NCI-H1092 (cell line): ENCODE results near the gene CTBP2.

Experiments
- DNase-seq: peaks from one replicate; lab custom pipeline; 2025; lab: John Stamatoyannopoulos, UW

Gene CTBP2

GRCh38 chr10:124977161-124977560 lies 183.2 kb downstream of the CTBP2 start:
- no peak for DNase-seq

- DNase-seq: no peak
Observed at GRCh38 chr10:124975977-124976514, 184.3 kb downstream of the CTBP2 start.

DNA sequence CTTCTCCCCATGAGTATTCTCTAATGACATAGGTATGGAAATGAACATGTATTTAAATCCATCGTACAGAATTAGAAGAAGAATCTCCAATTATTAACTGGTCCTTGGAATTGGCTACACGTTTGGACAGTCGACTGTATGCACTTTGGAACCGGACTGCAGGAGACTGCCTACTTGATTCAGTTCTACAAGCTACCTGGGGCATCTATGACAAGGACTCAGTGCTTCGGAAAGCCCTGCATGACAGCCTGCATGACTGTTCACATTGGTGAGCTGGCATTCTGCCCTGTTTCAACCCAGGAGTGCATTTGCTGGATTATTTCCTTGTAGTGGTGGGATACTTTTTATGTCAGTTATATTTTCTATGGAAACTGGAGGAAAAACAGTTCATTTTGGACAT lies 186.2 kb downstream of the CTBP2 start:
- DNase-seq: no peak

DNA sequence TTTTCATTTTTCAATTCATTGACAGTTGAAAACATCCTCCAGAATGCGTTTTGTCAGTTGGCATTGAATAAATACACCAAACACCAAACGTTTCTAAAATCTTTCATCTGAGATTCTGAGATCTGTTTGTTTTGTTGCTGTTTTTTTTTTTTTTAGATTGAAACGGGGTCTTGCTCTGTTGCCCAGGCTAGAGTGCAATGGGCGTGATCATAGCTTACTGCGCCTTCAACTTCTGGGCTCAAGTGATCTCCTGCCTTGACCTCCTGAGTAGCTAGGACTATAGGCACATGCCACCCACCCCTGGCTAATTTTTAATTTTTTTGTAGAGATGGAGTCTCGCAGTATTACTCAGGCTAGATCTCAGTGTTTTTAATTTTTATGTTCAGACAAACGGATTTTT lies 187.7 kb downstream of the CTBP2 start:
- DNase-seq: no peak

GRCh38 chr10:124971276-124971675 lies 189.1 kb downstream of the CTBP2 start:
- DNase-seq: no peak

DNA sequence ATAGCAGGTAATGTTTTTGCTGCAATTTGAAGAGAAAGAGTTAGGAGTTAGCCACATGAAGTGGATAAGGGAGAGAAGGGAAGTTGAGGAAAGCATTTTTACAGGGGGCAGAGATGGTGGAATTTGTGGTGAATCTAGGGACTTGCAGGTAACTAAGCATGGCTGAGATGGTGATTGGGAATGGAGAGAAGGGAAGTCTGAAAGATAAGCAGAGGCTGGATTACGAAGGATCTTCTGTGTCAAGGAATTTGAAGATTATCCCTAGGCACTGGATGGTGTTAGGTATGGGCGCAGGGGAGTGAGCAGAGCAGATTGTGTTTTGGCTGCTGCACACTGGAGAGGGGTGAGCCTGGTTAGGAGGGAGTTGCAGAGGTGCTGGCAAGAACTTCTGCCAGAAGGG lies 193.1 kb downstream of the CTBP2 start:
- DNase-seq: no peak

GRCh38 chr10:124966008-124966407 lies 194.4 kb downstream of the CTBP2 start:
- no peak for DNase-seq

- no peak for DNase-seq
Observed at GRCh38 chr10:124963866-124964720, 196.3 kb downstream of the CTBP2 start.

DNA sequence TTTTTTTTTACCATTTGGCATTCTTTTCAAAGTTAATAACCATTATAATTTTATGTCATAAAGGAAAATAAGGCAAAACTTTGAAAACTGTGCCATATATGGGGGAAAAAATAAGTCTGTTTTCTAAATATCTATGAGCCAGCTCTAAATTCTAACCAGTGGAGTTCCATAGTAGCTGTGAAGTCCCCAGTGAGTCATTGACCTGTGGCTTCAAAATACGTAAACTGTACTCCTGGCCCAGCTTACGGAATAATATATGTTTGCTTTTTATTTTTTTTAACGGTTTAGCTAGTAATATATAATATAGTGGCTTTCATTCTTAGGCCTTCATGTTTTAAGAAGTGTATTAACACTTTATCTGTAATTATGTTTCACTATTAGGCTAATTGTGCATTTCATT lies 197.9 kb downstream of the CTBP2 start:
- no peak for DNase-seq

GRCh38 chr10:124961248-124961570 lies 199.2 kb downstream of the CTBP2 start:
- no peak for DNase-seq

DNA sequence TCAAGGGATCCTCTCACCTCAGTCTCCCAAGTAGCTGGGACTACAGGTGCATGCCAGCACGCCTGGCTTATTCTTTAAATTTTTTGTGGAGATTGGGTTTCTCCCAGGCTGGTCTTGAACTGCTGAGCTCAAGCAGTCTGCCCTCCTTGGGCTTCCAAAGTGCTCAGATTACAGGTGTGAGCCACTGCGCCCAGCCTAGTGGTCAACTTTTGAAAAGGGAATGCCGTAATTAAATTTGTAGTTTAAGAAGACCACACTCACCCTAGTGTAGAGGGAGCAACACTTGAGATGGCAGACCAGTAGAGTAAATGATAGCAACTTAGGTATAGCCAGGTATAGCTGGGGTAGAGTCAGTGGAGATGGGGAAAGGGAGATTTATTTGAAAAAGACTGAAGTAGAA lies 200.8 kb downstream of the CTBP2 start:
- no peak for DNase-seq

GRCh38 chr10:124957404-124957947 lies 202.9 kb downstream of the CTBP2 start:
- DNase-seq: no peak

DNA sequence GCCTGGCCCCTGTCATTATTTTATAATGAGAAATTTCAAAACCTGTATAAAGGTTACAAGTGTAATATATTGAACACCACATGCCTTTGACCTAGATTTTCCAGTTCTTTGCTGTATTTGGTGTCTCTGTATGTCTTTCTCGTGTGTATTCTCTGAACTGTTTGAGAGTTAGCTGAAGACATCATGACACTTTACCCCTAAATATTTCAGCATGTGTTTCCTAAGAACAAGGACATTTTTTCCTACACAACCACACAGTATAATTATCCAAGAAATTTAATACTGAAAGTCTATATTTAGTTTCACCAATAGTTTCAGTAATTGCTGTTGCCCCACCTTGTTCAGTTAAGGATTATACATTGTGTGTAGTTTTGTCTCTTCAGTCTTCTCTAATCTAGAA lies 203.6 kb downstream of the CTBP2 start:
- no peak for DNase-seq

- no peak for DNase-seq
Observed at GRCh38 chr10:124955868-124956267, 204.5 kb downstream of the CTBP2 start.

DNA sequence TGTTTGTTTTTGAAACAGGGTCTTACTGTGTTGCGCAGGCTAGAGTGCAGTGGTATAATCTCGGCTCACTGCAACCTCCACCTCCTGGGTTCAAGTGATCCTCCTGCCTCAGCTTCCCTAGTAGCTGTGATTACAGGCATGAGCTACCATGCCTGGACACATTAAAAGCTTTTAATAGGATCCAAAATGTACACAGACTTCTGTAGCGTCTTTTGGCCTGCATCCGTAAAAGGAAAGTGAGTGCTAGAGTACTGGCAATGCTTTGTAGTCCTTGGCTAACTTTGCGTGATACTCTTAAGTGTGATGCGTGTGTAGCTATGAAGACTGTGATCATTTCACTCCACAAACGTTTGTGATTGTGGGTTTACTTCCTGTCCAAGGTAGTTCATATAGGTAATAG lies 205.1 kb downstream of the CTBP2 start:
- no peak for DNase-seq

DNA sequence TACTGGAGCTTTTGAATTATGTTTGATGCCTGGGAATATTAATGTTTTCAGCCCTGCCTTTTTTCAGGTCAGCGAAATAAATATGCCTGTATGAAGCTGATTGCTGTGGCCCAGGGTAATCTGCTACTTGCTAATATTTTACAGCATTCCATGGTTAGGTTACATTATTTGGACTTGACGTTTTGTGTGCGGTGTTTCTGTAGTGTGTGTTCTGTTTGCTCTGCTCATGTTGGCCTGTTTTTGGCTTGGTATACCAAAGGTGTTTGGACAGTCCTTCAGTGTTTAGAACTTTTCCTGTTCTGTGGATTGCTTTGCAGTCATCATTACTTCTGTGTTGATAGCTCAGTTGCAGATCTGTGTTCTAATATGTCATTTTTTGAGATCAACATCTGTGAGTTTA lies 206.9 kb downstream of the CTBP2 start:
- DNase-seq: no peak

GRCh38 chr10:124952123-124952522 lies 208.2 kb downstream of the CTBP2 start:
- no peak for DNase-seq

- DNase-seq: no peak
Observed at GRCh38 chr10:124949543-124949942, 210.8 kb downstream of the CTBP2 start.

DNA sequence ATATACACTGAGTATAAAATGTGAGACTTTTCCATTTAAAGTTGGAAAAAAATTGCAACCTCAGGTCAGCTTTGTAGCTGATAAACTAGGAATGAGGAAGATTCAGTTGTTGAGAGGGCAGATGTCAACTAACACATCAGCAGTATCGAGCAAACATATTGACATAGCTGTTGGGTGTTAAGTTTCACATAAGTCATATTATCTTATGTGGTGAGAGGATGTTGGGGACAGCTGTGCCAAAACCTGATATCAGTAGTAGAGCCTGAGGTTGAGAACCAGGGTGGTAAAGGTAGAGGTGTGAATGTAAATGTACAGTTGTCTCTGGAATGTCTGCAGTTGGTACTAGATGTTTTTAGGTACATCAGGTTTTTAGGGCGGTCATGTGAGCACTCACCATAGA lies 213.4 kb downstream of the CTBP2 start:
- peak; percentile 9 for DNase-seq

- no peak for DNase-seq
Observed at GRCh38 chr10:124944982-124945381, 215.4 kb downstream of the CTBP2 start.

DNA sequence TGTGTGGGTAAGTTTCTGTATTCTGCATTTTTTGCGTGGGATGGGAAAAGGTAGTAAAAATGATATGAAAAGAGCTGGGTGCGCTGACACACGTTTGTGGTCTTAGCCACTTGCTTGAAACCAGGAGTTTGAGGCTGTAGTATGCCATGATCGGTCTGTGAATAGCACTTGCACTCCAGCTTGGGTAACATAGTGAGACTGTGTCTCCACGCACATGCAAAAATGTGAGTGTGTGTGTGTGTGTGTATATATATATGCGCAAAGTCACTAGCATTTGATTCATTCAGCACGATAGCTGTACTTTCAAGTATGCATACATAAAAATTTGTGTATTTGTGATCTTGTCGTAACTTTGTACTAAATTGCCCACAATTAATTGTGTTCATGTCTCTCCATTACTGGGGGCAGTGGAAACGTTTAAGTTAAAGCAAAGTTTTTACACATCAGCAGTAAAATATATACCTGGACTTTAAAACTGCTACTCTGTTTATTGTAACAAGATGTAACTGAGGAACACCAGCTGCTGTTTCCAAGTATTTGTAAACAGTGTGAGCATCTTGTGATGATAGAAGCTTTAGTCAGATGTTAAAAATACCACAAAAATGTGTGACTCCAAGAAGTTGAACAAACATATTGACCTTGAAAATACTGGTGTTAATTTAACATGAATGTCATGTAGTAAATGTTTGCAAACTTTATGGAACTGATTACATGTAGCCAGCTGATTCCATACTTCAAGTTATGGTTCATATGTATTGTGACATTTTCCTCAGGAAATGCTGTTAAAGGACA lies 216.9 kb downstream of the CTBP2 start:
- DNase-seq: no peak

- no peak for DNase-seq
Observed at GRCh38 chr10:124942317-124943169, 217.8 kb downstream of the CTBP2 start.
